IMR-90 (cell line): Measurements from ENCODE around the gene PCNP. TPM values are rescaled to one million over a fixed set of nuclear protein-coding genes. Genes with fewer than 3 reads are reported as not detected.
A peak's percentile ranks its signal among the peaks of the same experiment; 100 is the strongest.

ENCODE experiments used
- ATAC-seq: fragments of 200-7000 bp; cut with Tn5 transposase; 2 replicates; pipeline ENCODE4 v1.9.1; 2020; ENCODE audit warnings: low read depth, mild to moderate bottlenecking, moderate library complexity
- Bru-seq: library from RNA; stranded (reverse); fragments of 400-500 nt; gene quantifications from one replicate; lab custom pipeline; 2021; lab: Mats Ljungman, UMichigan
- BruChase-seq, 2 experiments: library from RNA; stranded (reverse); fragments of 400-500 nt; gene quantifications; one replicate each; lab custom pipeline; 2021; lab: Mats Ljungman, UMichigan
- BruUV-seq: library from RNA; stranded (reverse); fragments of 400-500 nt; replicated peaks from 2 replicates; lab custom pipeline; 2021; lab: Mats Ljungman, UMichigan
- CTCF ChIA-PET: fragments of 300-600 bp; formaldehyde crosslinking; extraction: SDS; loops from one replicate; lab custom pipeline; 2021; ENCODE audit warnings: antibody characterized with exemption; lab: Yijun Ruan, JAX
- POLR2A ChIA-PET: fragments of 300-600 bp; sonication (Branson Sonifier 250); formaldehyde crosslinking; loops from one replicate; lab custom pipeline; 2022; ENCODE audit warnings: antibody characterized with exemption; ENCODE audit not compliant: unreplicated experiment; lab: Charles Lee
- DNase-seq: peaks from one replicate; pipeline ENCODE4 v3.0.0; 2013
- H2AFZ ChIP-seq: replicated peaks from 2 replicates; pipeline ENCODE3; 2013; ENCODE audit warnings: low read length, mild to moderate bottlenecking; ENCODE audit not compliant: poor library complexity
- H2AK5ac ChIP-seq: 2 replicates; pipeline ENCODE4 v1.6.1; 2013; ENCODE audit warnings: low read depth, low read length, inconsistent platforms
- H2AK9ac ChIP-seq: replicated peaks from 2 replicates; pipeline ENCODE3; 2013; ENCODE audit warnings: mild to moderate bottlenecking, low read depth, low read length, moderate library complexity; ENCODE audit not compliant: poor library complexity
- H2BK120ac ChIP-seq: 2 replicates; pipeline ENCODE4 v1.6.1; 2013; ENCODE audit warnings: low read depth, low read length, inconsistent platforms
- H2BK15ac ChIP-seq: 3 replicates; pipeline ENCODE4 v1.6.1; 2013; ENCODE audit warnings: low read depth, low read length, inconsistent platforms
- H2BK20ac ChIP-seq: 2 replicates; pipeline ENCODE4 v1.6.1; 2013; ENCODE audit warnings: low read depth, mild to moderate bottlenecking, inconsistent platforms, low read length, moderate library complexity
- H2BK5ac ChIP-seq: 2 replicates; pipeline ENCODE4 v1.6.1; 2013; ENCODE audit warnings: mild to moderate bottlenecking, low read depth, low read length, inconsistent platforms; ENCODE audit not compliant: poor library complexity, severe bottlenecking
- H3K14ac ChIP-seq: replicated peaks from 2 replicates; pipeline ENCODE4 v1.6.1; 2013; ENCODE audit warnings: low read depth, low read length, inconsistent platforms
- H3K18ac ChIP-seq: 2 replicates; pipeline ENCODE4 v1.6.1; 2013; ENCODE audit warnings: low read depth, low read length, control low read depth
- H3K23ac ChIP-seq: 2 replicates; pipeline ENCODE4 v1.6.1; 2013; ENCODE audit warnings: low read depth, low read length, inconsistent platforms
- H3K27ac ChIP-seq: 2 replicates; pipeline ENCODE4 v1.5.1; 2013; ENCODE audit warnings: mild to moderate bottlenecking, control low read depth, low read length; ENCODE audit not compliant: insufficient read depth
- H3K27me3 ChIP-seq: 2 replicates; pipeline ENCODE4 v1.6.1; 2013; ENCODE audit warnings: low read length; ENCODE audit not compliant: control insufficient read depth, insufficient read depth
- H3K36me3 ChIP-seq: 2 replicates; pipeline ENCODE4 v1.6.1; 2013; ENCODE audit warnings: low read length, mixed read lengths; ENCODE audit not compliant: control insufficient read depth, insufficient read depth
- H3K4ac ChIP-seq: 2 replicates; pipeline ENCODE4 v1.6.1; 2013; ENCODE audit warnings: low read depth, low read length, inconsistent platforms
- H3K4me1 ChIP-seq: 2 replicates; pipeline ENCODE4 v1.6.1; 2013; ENCODE audit warnings: low read length, mixed read lengths; ENCODE audit not compliant: control insufficient read depth, insufficient read depth
- H3K4me2 ChIP-seq: 2 replicates; pipeline ENCODE4 v1.6.1; 2013; ENCODE audit warnings: low read depth, mild to moderate bottlenecking, control low read depth, low read length, moderate library complexity
- H3K4me3 ChIP-seq: 2 replicates; pipeline ENCODE4 v1.5.1; 2013; ENCODE audit warnings: low read depth, mild to moderate bottlenecking, control low read depth, low read length, moderate library complexity; ENCODE audit not compliant: insufficient read depth
- H3K56ac ChIP-seq: 2 replicates; pipeline ENCODE4 v1.6.1; 2013; ENCODE audit warnings: low read length, inconsistent platforms; ENCODE audit not compliant: insufficient read depth; ENCODE audit errors: extremely low read depth
- H3K79me1 ChIP-seq, 2 experiments: 2 replicates each; pipeline ENCODE4 v1.6.1; 2013; ENCODE audit warnings: low read length in 2 of 2, inconsistent platforms in 1 of 2, low read depth in 1 of 2
- H3K9ac ChIP-seq: 2 replicates; pipeline ENCODE4 v1.6.1; 2013; ENCODE audit warnings: low read depth, low read length, control low read depth
- H3K9me1 ChIP-seq: 2 replicates; pipeline ENCODE4 v1.6.1; 2013; ENCODE audit warnings: low read length, inconsistent platforms; ENCODE audit not compliant: insufficient read depth
- H3K9me3 ChIP-seq: 2 replicates; pipeline ENCODE4 v1.6.1; 2013; ENCODE audit warnings: low read length; ENCODE audit not compliant: control insufficient read depth, insufficient read depth
- H4K20me1 ChIP-seq: 2 replicates; pipeline ENCODE4 v1.6.1; 2013; ENCODE audit warnings: low read length, inconsistent platforms; ENCODE audit not compliant: insufficient read depth
- H4K5ac ChIP-seq: 2 replicates; pipeline ENCODE4 v1.6.1; 2013; ENCODE audit warnings: mild to moderate bottlenecking, low read depth, low read length, control low read depth
- H4K8ac ChIP-seq, 2 experiments: 2 replicates each; pipeline ENCODE4 v1.6.1; 2013; ENCODE audit warnings: low read depth in 2 of 2, low read length in 2 of 2, control low read depth in 1 of 2, inconsistent platforms in 1 of 2
- H4K91ac ChIP-seq: 2 replicates; pipeline ENCODE4 v1.6.1; 2013; ENCODE audit warnings: low read depth, low read length, inconsistent platforms; ENCODE audit not compliant: insufficient read depth
- BHLHE40 ChIP-seq: fragments of 150-350 bp; IDR thresholded peaks from 2 replicates; pipeline ENCODE4 v1.6.1; 2016; ENCODE audit warnings: mild to moderate bottlenecking, low read depth, low read length
- CHD1 ChIP-seq: IDR thresholded peaks from 2 replicates; pipeline ENCODE4 v1.6.1; 2012; ENCODE audit warnings: low read depth, low read length, improper control_type of control experiment
- ELK1 ChIP-seq: fragments of 150-350 bp; IDR thresholded peaks from 2 replicates; pipeline ENCODE4 v1.6.1; 2016; ENCODE audit warnings: low read depth, mild to moderate bottlenecking, low read length, moderate library complexity, borderline replicate concordance
- FOS ChIP-seq: fragments of 150-350 bp; IDR thresholded peaks from 2 replicates; pipeline ENCODE4 v1.6.1; 2016; ENCODE audit warnings: low read depth, low read length
- MAFK ChIP-seq: IDR thresholded peaks from 2 replicates; pipeline ENCODE4 v1.6.1; 2012; ENCODE audit warnings: low read depth, low read length, improper control_type of control experiment
- MAZ ChIP-seq: IDR thresholded peaks from 2 replicates; pipeline ENCODE4 v1.6.1; 2012; ENCODE audit warnings: low read depth, mild to moderate bottlenecking, low read length, improper control_type of control experiment, moderate library complexity, borderline replicate concordance
- MXI1 ChIP-seq: IDR thresholded peaks from 2 replicates; pipeline ENCODE4 v1.6.1; 2012; ENCODE audit warnings: low read depth, mild to moderate bottlenecking, low read length, moderate library complexity, borderline replicate concordance
- NFE2L2 ChIP-seq: fragments of 150-350 bp; IDR thresholded peaks from 2 replicates; pipeline ENCODE4 v1.6.1; 2016; ENCODE audit warnings: low read depth, mild to moderate bottlenecking, low read length
- POLR2A ChIP-seq: IDR thresholded peaks from 2 replicates; pipeline ENCODE4 v1.6.1; 2012; ENCODE audit warnings: mild to moderate bottlenecking, low read depth, low read length
- RAD21 ChIP-seq: IDR thresholded peaks from 2 replicates; pipeline ENCODE4 v1.6.1; 2012; ENCODE audit warnings: low read length, improper control_type of control experiment
- RCOR1 ChIP-seq: IDR thresholded peaks from 2 replicates; pipeline ENCODE4 v1.6.1; 2012; ENCODE audit warnings: mild to moderate bottlenecking, low read length, improper control_type of control experiment; ENCODE audit not compliant: insufficient replicate concordance
- RFX5 ChIP-seq: IDR thresholded peaks from 2 replicates; pipeline ENCODE4 v1.8.0; 2012; ENCODE audit warnings: low read depth, mild to moderate bottlenecking, low read length, moderate library complexity
- SMC3 ChIP-seq: fragments of 150-350 bp; IDR thresholded peaks from 2 replicates; pipeline ENCODE4 v1.6.1; 2016; ENCODE audit warnings: low read depth, mild to moderate bottlenecking, antibody characterized with exemption, low read length, moderate library complexity
- WGBS, 2 experiments: methylation state at CpG; one replicate each; pipeline versions ENCODE4 v1.1.5 to v1.1.7; 2013; ENCODE audit warnings: missing lambda C conversion rate in 2 of 2; ENCODE audit not compliant: insufficient read length in 1 of 2; ENCODE audit errors: extremely low coverage in 2 of 2; 5-methylcytosine and 5-hydroxymethylcytosine counted together
- dilution Hi-C: fragments of 300-500 bp; cut with HindIII; formaldehyde crosslinking; loops from one replicate; pipeline ENCODE4 v1.14.3; 2018; ENCODE audit warnings: low sequenced_read_pairs; ENCODE audit not compliant: unreplicated experiment
- in situ Hi-C: fragments of 300-500 bp; cut with MboI; formaldehyde crosslinking; loops from 3 replicates; pipeline ENCODE4 v1.14.3; 2019; ENCODE audit warnings: low sequenced_read_pairs, inconsistent platforms, mixed read lengths
- intact Hi-C: fragments of 100-400 bp; cut with micrococcal nuclease; formaldehyde crosslinking; loops from 2 replicates; pipeline ENCODE4 v1.10.0; 2022
- long read RNA-seq: library from polyadenylated mRNA; unstranded; transcript quantifications from one replicate; pipeline ENCODE4 v2.0.0, GENCODE V29; 2021; ENCODE audit not compliant: unreplicated experiment
- polyA plus RNA-seq, 3 experiments: library from polyadenylated mRNA; depleted of rRNA; stranded (reverse); fragments of >200 nt; gene quantifications; 2 replicates each; pipeline ENCODE4 v1.2.3, GENCODE V29; 2012; ENCODE audit warnings: low replicate concordance in 1 of 3
- total RNA-seq: library from RNA; depleted of rRNA; stranded (reverse); fragments of >200 nt; gene quantifications from 2 replicates; pipeline ENCODE4 v1.2.3, GENCODE V29; 2012; rRNA removed

The PCNP gene
- 34.6 and 87.5 TPM in 2 replicates for total RNA-seq
- polyA plus RNA-seq (2012; rRNA removed): 39.5 and 53.2 TPM in 2 replicates
- 4.7 and 7.2 TPM in 2 replicates for polyA plus RNA-seq (2012; cell fraction: cytosol; rRNA removed)
- polyA plus RNA-seq (2012; cell fraction: nucleus; rRNA removed; ENCODE audit: low replicate concordance): 3.4 and 40.1 TPM in 2 replicates
- Bru-seq, nascent RNA: percentile 93 among the genes with signal in this experiment
- percentile 96 among the genes with signal in this experiment for BruChase-seq, experiment 1, labeled RNA remaining after a 6-hour chase
- BruChase-seq, experiment 2, labeled RNA remaining after a 2-hour chase: percentile 96 among the genes with signal in this experiment
- long read RNA-seq, transcript PCNP-201 (5 exons, 2,342 nt): major isoform, 121 of 244 reads
- long read RNA-seq, transcript PCNP-207 (5 exons, 786 nt): minor isoform, 8 of 244 reads
- long read RNA-seq, transcript PCNP-202 (5 exons, 2,165 nt): minor isoform, 78 of 244 reads
- long read RNA-seq, transcript PCNP-204 (4 exons, 2,028 nt): minor isoform, 12 of 244 reads
- long read RNA-seq, partial matches to known transcripts: 3 of 244 reads
- long read RNA-seq, other reads (novel, unspliced or antisense): 22 of 244 reads

GRCh38 chr3:101573449-101574387, at the start of gene PCNP:
PCNP (plus strand) TSS chr3:101574180; CDS start chr3:101574216, 36 bp downstream.
- CTCF ChIA-PET: interaction anchor here (0.7 to 1.3 kb wide), 8 partner anchors 9 to 257 kb away, joined by 3 to 5 read pairs (median 3); no protein-coding TSS in a partner anchor
- no peak for TF ChIP-seq RFX5
- TF ChIP-seq ELK1: no peak
- no peak for TF ChIP-seq NFE2L2
- peak; percentile 2; the same call in 1 of the 2 replicates for TF ChIP-seq BHLHE40
- peak; percentile 62 for TF ChIP-seq RAD21
- TF ChIP-seq MAFK: peak; percentile 95
- no peak for TF ChIP-seq CHD1
- peak; percentile 35; the same call in 1 of the 2 replicates for TF ChIP-seq MAZ
- peak; percentile 31; the same call in 1 of the 2 replicates for TF ChIP-seq MXI1
- no peak for TF ChIP-seq RCOR1
- peak; percentile 93 for TF ChIP-seq POLR2A
- TF ChIP-seq FOS: no peak
- TF ChIP-seq SMC3: peak; percentile 42; the same call in 1 of the 2 replicates

More at GRCh38 chr3:101573449-101574387, at the start of gene PCNP:
- in situ Hi-C loops: no loop called here
- H4K20me1 ChIP-seq: peaks cover 19% of the 10 kb centered on the region
- peak within 1 kb of the TSS; percentile 91 for H2BK5ac ChIP-seq
- H2BK15ac ChIP-seq: peak within 1 kb of the TSS; percentile 86
- POLR2A ChIA-PET: interaction anchor here (0.5 kb wide), 2 partner anchors 18 to 171 kb away, joined by 4 to 8 read pairs; no protein-coding TSS in a partner anchor
- peak within 1 kb of the TSS; percentile 98 for H2AK9ac ChIP-seq
- H4K8ac ChIP-seq: peak within 1 kb of the TSS; percentile 74 to 99
- peak within 1 kb of the TSS; percentile 96 for H3K14ac ChIP-seq
- H3K4ac ChIP-seq: peak within 1 kb of the TSS; percentile 92
- H3K79me1 ChIP-seq: peaks cover 0 to 10% of the 10 kb centered on the region in 2 experiments; a peak in 2 of 4 replicates
- H4K5ac ChIP-seq: peak within 1 kb of the TSS; percentile 97
- DNase-seq (peak; percentile 99), ATAC-seq (peak; percentile 93)
- peak within 1 kb of the TSS; percentile 84 for H3K18ac ChIP-seq
- peak within 1 kb of the TSS; percentile 91 for H3K56ac ChIP-seq
- no peaks in the 10 kb centered on the region for H3K9me3 ChIP-seq
- peak within 1 kb of the TSS; percentile 75 for H3K4me3 ChIP-seq
- H3K4me1 ChIP-seq: no peaks in the 10 kb centered on the region
- H3K4me2 ChIP-seq: peak within 1 kb of the TSS; percentile 81
- peaks cover 3% of the 10 kb centered on the region; the same call in 1 of the 2 replicates for H3K36me3 ChIP-seq
- intact Hi-C loops: loop anchor here (2.0 to 5.0 kb wide), 2 partner anchors 61 to 64 kb away; partner anchors contain the start of gene SENP7
- H2AFZ ChIP-seq: peak within 1 kb of the TSS; percentile 94
- H2AK5ac ChIP-seq: peak within 1 kb of the TSS; percentile 91
- peak within 1 kb of the TSS; percentile 97 for H3K9ac ChIP-seq
- no peaks in the 10 kb centered on the region for H3K27me3 ChIP-seq
- peak within 1 kb of the TSS; percentile 97 for H3K23ac ChIP-seq
- 0% methylated on average over 22 of the region's 47 CpGs; no CpG with 5 or more reads in 1 of the 2 experiments for WGBS, 2 experiments
- H3K27ac ChIP-seq: peak within 1 kb of the TSS; percentile 92
- no peaks in the 10 kb centered on the region for H3K9me1 ChIP-seq
- peak within 1 kb of the TSS; percentile 37 for H2BK20ac ChIP-seq
- H4K91ac ChIP-seq: peak within 1 kb of the TSS; percentile 96
- no TSS peak for BruUV-seq
- dilution Hi-C loops: no loop called here
- peak within 1 kb of the TSS; percentile 70 for H2BK120ac ChIP-seq
